Keratinocyte (primary cell): ENCODE measurements around the gene DENND2C. TPM values are rescaled to one million over a fixed set of nuclear protein-coding genes. Genes with fewer than 3 reads are reported as not detected.

Experiments used
- DNase-seq: peaks from one replicate; pipeline ENCODE4 v3.0.0-alpha.2; 2011; ENCODE audit warnings: low read depth, missing footprints, low spot score
- FAIRE-seq: peaks from 2 replicates; lab custom pipeline; 2011; peaks lifted over from hg19 to GRCh38; lab: Jason Lieb, UNC
- H2AFZ ChIP-seq: 2 replicates; pipeline ENCODE4 v1.6.0; 2012; ENCODE audit warnings: low read length, control low read depth, inconsistent platforms; ENCODE audit not compliant: control insufficient read depth
- H3K27ac ChIP-seq: 2 replicates; pipeline ENCODE4 v1.5.1; 2011; ENCODE audit warnings: low read length; ENCODE audit not compliant: control insufficient read depth, insufficient read depth
- H3K27me3 ChIP-seq: 3 replicates; pipeline ENCODE4 v1.6.0; 2011; ENCODE audit warnings: low read length; ENCODE audit not compliant: control insufficient read depth, insufficient read depth; ENCODE audit errors: extremely low read depth
- H3K36me3 ChIP-seq, 2 experiments: 2 replicates in 1 of 2; 3 replicates in 1 of 2; pipeline ENCODE4 v1.5.1; 2011; ENCODE audit warnings: low read length in 2 of 2, mild to moderate bottlenecking in 1 of 2; ENCODE audit not compliant: control insufficient read depth in 2 of 2, insufficient read depth in 2 of 2; ENCODE audit errors: extremely low read depth in 1 of 2
- H3K4me1 ChIP-seq: 3 replicates; pipeline ENCODE4 v1.5.1; 2011; ENCODE audit warnings: low read length; ENCODE audit not compliant: control insufficient read depth, insufficient read depth; ENCODE audit errors: extremely low read depth
- H3K4me2 ChIP-seq: 3 replicates; pipeline ENCODE4 v1.6.0; 2011; ENCODE audit warnings: low read depth, low read length; ENCODE audit not compliant: control insufficient read depth, insufficient read depth; ENCODE audit errors: extremely low read depth
- H3K4me3 ChIP-seq, 3 experiments: fragments of 200-600 bp in 1 of 3; sonication (generic) in 1 of 3; 2 replicates in 2 of 3; 3 replicates in 1 of 3; pipeline ENCODE4 v1.5.1; 2011 to 2016; ENCODE audit warnings: low read length in 3 of 3, mild to moderate bottlenecking in 3 of 3, control low read depth in 2 of 3, inconsistent platforms in 1 of 3, low read depth in 1 of 3, mixed read lengths in 1 of 3, mixed run types in 1 of 3, moderate library complexity in 1 of 3; ENCODE audit not compliant: control insufficient read depth in 2 of 3, insufficient read depth in 2 of 3; ENCODE audit errors: extremely low read depth in 1 of 3
- H3K79me2 ChIP-seq: 2 replicates; pipeline ENCODE4 v1.6.0; 2012; ENCODE audit warnings: low read length; ENCODE audit not compliant: control insufficient read depth, insufficient read depth
- H3K9ac ChIP-seq: 3 replicates; pipeline ENCODE4 v1.6.0; 2011; ENCODE audit warnings: low read length; ENCODE audit not compliant: control insufficient read depth, insufficient read depth; ENCODE audit errors: extremely low read depth
- H3K9me1 ChIP-seq: 3 replicates; pipeline ENCODE4 v1.6.0; 2011; ENCODE audit warnings: low read length; ENCODE audit not compliant: control insufficient read depth, insufficient read depth; ENCODE audit errors: extremely low read depth
- H3K9me3 ChIP-seq: 2 replicates; pipeline ENCODE4 v1.5.1; 2012; ENCODE audit warnings: low read depth, low read length; ENCODE audit not compliant: control insufficient read depth
- H4K20me1 ChIP-seq: 3 replicates; pipeline ENCODE4 v1.6.0; 2011; ENCODE audit warnings: low read length; ENCODE audit not compliant: control insufficient read depth, insufficient read depth; ENCODE audit errors: extremely low read depth
- CTCF ChIP-seq, 3 experiments: IDR thresholded peaks in 1 of 3; conservative IDR thresholded peaks in 1 of 3; optimal IDR thresholded peaks in 1 of 3; 2 replicates in 2 of 3; 3 replicates in 1 of 3; pipeline versions ENCODE3 to v1.5.1; 2011; ENCODE audit warnings: low read length in 3 of 3, mild to moderate bottlenecking in 3 of 3, moderate library complexity in 2 of 3, control low read depth in 1 of 3, inconsistent platforms in 1 of 3; ENCODE audit not compliant: insufficient read depth in 2 of 3; ENCODE audit errors: extremely low read depth in 1 of 3
- EZH2 ChIP-seq: IDR thresholded peaks from one replicate; pipeline ENCODE4 v1.6.1; 2012; ENCODE audit warnings: inconsistent platforms, mild to moderate bottlenecking, low read length, moderate library complexity
- dilution Hi-C: fragments of 300-500 bp; cut with MboI; formaldehyde crosslinking; loops from one replicate; pipeline ENCODE4 v1.7.0; 2020; ENCODE audit warnings: low sequenced_read_pairs; ENCODE audit not compliant: extremely low pct_ligation_motif_present
- polyA plus RNA-seq, 5 experiments: library from polyadenylated mRNA; depleted of rRNA in 3 of 5; stranded (reverse) in 3 of 5; stranded (forward) in 1 of 5; unstranded in 1 of 5; fragments of >200 nt; gene quantifications; 1 replicate in 1 of 5; 2 replicates in 3 of 5; 3 replicates in 1 of 5; pipeline versions ENCODE4 v1.2.1 to v1.2.3, GENCODE V29; 2011 to 2012; ENCODE audit warnings: missing spikeins in 2 of 5, low read depth in 1 of 5, low replicate concordance in 1 of 5

The DENND2C gene
- polyA plus RNA-seq, 1 donor (not counting 4 experiments of a cell fraction or from before 2014, with no cell fraction given) = 9.5 TPM

GRCh38 chr1:114691061-114691460 lies 21.2 kb upstream of the DENND2C start:
- no peak overlapping the region for H3K4me3 ChIP-seq
- no peaks in the 10 kb centered on the region for H3K27me3 ChIP-seq
- no peak for TF ChIP-seq CTCF (optimal IDR thresholded peaks at IDR 0.05 in 1 of 3, IDR thresholded peaks at IDR 0.05 in 1 of 3, conservative IDR thresholded peaks at IDR 0.05 in 1 of 3; ENCODE audit: extremely low read depth in 1 of 3, insufficient read depth in 2 of 3, low read length in 3 of 3)
- TF ChIP-seq EZH2 = no peak
- H3K4me1 ChIP-seq = no peaks in the 10 kb centered on the region
- H3K27ac ChIP-seq = no peak overlapping the region
- dilution Hi-C loops = no loop called here
- no peak overlapping the region for H3K9ac ChIP-seq
- H3K9me3 ChIP-seq = no peaks in the 10 kb centered on the region
- no peaks in the 10 kb centered on the region for H4K20me1 ChIP-seq
- H3K4me2 ChIP-seq = no peak overlapping the region
- FAIRE-seq = no peak
- no peak for DNase-seq
- H3K9me1 ChIP-seq = no peaks in the 10 kb centered on the region
- H3K36me3 ChIP-seq = no peaks in the 10 kb centered on the region
- no peaks in the 10 kb centered on the region for H3K79me2 ChIP-seq
- H2AFZ ChIP-seq = no peak overlapping the region

- TF ChIP-seq EZH2 (no peak), CTCF (optimal IDR thresholded peaks at IDR 0.05 in 1 of 3, IDR thresholded peaks at IDR 0.05 in 1 of 3, conservative IDR thresholded peaks at IDR 0.05 in 1 of 3; ENCODE audit: extremely low read depth in 1 of 3, insufficient read depth in 2 of 3, low read length in 3 of 3) (no peak)
- FAIRE-seq (no peak), DNase-seq (no peak)
- dilution Hi-C loops = no loop called here
- Histone ChIP-seq H3K4me2 (no peak overlapping the region), H3K9me3 (no peaks in the 10 kb centered on the region), H3K36me3 (no peaks in the 10 kb centered on the region), H2AFZ (no peak overlapping the region), H3K27me3 (no peaks in the 10 kb centered on the region), H3K79me2 (no peaks in the 10 kb centered on the region), H4K20me1 (no peaks in the 10 kb centered on the region), H3K4me3 (no peak overlapping the region), H3K4me1 (no peaks in the 10 kb centered on the region), H3K9me1 (no peaks in the 10 kb centered on the region), H3K27ac (no peak overlapping the region), H3K9ac (no peak overlapping the region)
Measured at GRCh38 chr1:114690148-114690547, 20.3 kb upstream of the DENND2C start.
